PC-9 (cell line): ENCODE measurements around the gene KRTAP10-10. TPM values are rescaled to one million over a fixed set of nuclear protein-coding genes. Genes with fewer than 3 reads are reported as not detected.

ENCODE experiments used
- BruUV-seq: library from RNA; stranded (reverse); fragments of 400-500 nt; replicated peaks from 2 replicates; lab custom pipeline; 2021; lab: Mats Ljungman, UMichigan
- CTCF ChIA-PET: fragments of 300-600 bp; sonication (Branson Sonifier 250); formaldehyde crosslinking; loops from one replicate; lab custom pipeline; 2022; ENCODE audit warnings: antibody characterized with exemption; lab: Charles Lee
- POLR2A ChIA-PET: fragments of 300-600 bp; sonication (Branson Sonifier 250); formaldehyde crosslinking; loops from one replicate; lab custom pipeline; 2022; ENCODE audit warnings: antibody characterized with exemption; ENCODE audit not compliant: unreplicated experiment; lab: Charles Lee
- DNase-seq, 2 experiments: peaks; one replicate each; pipeline versions ENCODE4 v3.0.0 to v3.0.0-alpha.2; 2015 to 2022; ENCODE audit warnings: mixed read lengths in 1 of 2
- H2AFZ ChIP-seq: fragments of 200-600 bp; sonication (generic); 2 replicates; pipeline ENCODE4 v1.8.1; 2017; ENCODE audit warnings: antibody characterized with exemption
- H3F3A ChIP-seq: fragments of 200-600 bp; sonication (generic); 2 replicates; pipeline ENCODE4 v1.8.1; 2017; ENCODE audit warnings: antibody characterized with exemption, mild to moderate bottlenecking, low read depth; ENCODE audit not compliant: insufficient read depth
- H3K27ac ChIP-seq: fragments of 200-600 bp; sonication (generic); 2 replicates; pipeline ENCODE4 v1.6.1; 2016; ENCODE audit warnings: mixed run types
- H3K27me3 ChIP-seq: fragments of 200-600 bp; sonication (generic); 2 replicates; pipeline ENCODE4 v1.6.1; 2016; ENCODE audit warnings: low read depth, mixed run types; ENCODE audit not compliant: insufficient read depth
- H3K36me3 ChIP-seq: fragments of 200-600 bp; sonication (generic); 2 replicates; pipeline ENCODE4 v1.6.1; 2016; ENCODE audit warnings: low read depth, mixed run types
- H3K4me1 ChIP-seq: fragments of 200-600 bp; sonication (generic); replicated peaks from 2 replicates; pipeline ENCODE4 v1.6.1; 2016; ENCODE audit warnings: mixed run types; ENCODE audit not compliant: insufficient read depth
- H3K4me2 ChIP-seq: fragments of 200-600 bp; sonication (generic); 2 replicates; pipeline ENCODE4 v1.6.1; 2017; ENCODE audit warnings: mixed run types
- H3K4me3 ChIP-seq: fragments of 200-600 bp; sonication (generic); 2 replicates; pipeline ENCODE4 v1.6.1; 2016; ENCODE audit warnings: mixed run types
- H3K79me2 ChIP-seq: fragments of 200-600 bp; sonication (generic); 2 replicates; pipeline ENCODE4 v1.6.1; 2017; ENCODE audit warnings: low read depth, mixed run types
- H3K9me2 ChIP-seq: fragments of 200-600 bp; sonication (generic); 2 replicates; pipeline ENCODE4 v1.8.1; 2017; ENCODE audit warnings: mild to moderate bottlenecking; ENCODE audit not compliant: insufficient read depth
- H3K9me3 ChIP-seq: fragments of 200-600 bp; sonication (generic); 2 replicates; pipeline ENCODE4 v1.8.1; 2016; ENCODE audit warnings: low read depth; ENCODE audit not compliant: insufficient read depth
- H4K20me1 ChIP-seq: fragments of 200-600 bp; sonication (generic); 2 replicates; pipeline ENCODE4 v1.8.1; 2017; ENCODE audit not compliant: insufficient read depth
- CTCF ChIP-seq: fragments of 200-600 bp; sonication (generic); conservative IDR thresholded peaks from 2 replicates; pipeline ENCODE4 v1.6.1; 2017; ENCODE audit warnings: mixed run types, antibody characterized with exemption, mild to moderate bottlenecking, moderate library complexity
- EZH2 ChIP-seq: fragments of 200-600 bp; sonication (generic); IDR thresholded peaks from 2 replicates; pipeline ENCODE4 v1.8.0; 2017; ENCODE audit warnings: antibody characterized with exemption, low read depth
- intact Hi-C: fragments of 100-400 bp; cut with micrococcal nuclease; formaldehyde crosslinking; loops from one replicate; pipeline ENCODE4 v1.10.0; 2022; ENCODE audit not compliant: unreplicated experiment
- total RNA-seq: library from RNA; stranded (reverse); gene quantifications from 2 replicates; pipeline ENCODE4 v1.2.3, GENCODE V29; 2021

Gene KRTAP10-10
- total RNA-seq, 1 experiment from 2014 or later, result not detected

DNA sequence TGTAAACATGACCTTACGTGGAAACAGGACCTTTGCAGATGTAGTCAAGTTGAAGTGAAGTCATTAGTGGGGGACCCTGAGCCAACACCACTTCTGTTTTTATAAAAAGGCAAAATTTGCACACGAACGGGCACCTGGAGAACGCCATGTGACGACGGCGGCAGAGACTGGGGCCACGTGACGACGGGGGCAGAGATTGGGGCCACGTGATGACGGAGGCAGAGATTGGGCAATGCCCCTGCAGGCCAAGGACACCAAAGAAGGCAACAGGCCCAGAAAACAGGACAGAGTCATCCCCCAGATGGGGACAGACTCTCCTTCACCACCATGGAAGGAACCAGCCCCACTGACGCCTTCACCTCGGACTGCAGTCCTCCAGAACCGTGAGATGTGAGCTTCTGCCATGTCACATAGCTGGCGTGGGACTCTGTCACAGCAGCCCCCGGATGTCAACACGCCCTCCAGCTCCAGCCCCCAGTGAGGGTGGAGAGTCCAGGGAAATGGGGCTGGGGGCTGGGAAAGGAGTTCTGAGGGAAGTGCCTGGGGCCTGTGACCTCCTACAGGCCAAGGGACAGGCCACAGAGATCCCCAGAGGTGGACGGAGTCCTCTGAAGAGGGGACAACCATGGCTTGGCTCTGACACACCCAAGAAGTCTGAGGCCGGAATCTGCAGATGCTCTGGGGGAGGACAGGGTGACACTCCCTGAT, 13.3 kb downstream of the KRTAP10-10 start:
- H4K20me1 ChIP-seq, result no peaks in the 10 kb centered on the region
- ChIA-PET CTCF (no interaction called here), POLR2A (interaction anchor here (0.7 kb wide), 1 partner anchor 508 kb away, joined by 5 read pairs; no protein-coding TSS in a partner anchor)
- H3K4me2 ChIP-seq, result no peak overlapping the region
- TF ChIP-seq EZH2 (no peak), CTCF (no peak)
- H3K4me1 ChIP-seq, result no peaks in the 10 kb centered on the region
- H3K4me3 ChIP-seq, result no peak overlapping the region
- H3F3A ChIP-seq, result no peaks in the 10 kb centered on the region
- intact Hi-C loops, result no loop called here
- no peaks in the 10 kb centered on the region for H3K79me2 ChIP-seq
- DNase-seq, result no peak
- H2AFZ ChIP-seq, result no peak overlapping the region
- H3K9me3 ChIP-seq, result no peaks in the 10 kb centered on the region
- no peak overlapping the region for H3K27ac ChIP-seq
- no peaks in the 10 kb centered on the region for H3K9me2 ChIP-seq
- H3K36me3 ChIP-seq, result no peaks in the 10 kb centered on the region
- no TSS peak for BruUV-seq
- H3K27me3 ChIP-seq, result peaks cover 77% of the 10 kb centered on the region

DNA sequence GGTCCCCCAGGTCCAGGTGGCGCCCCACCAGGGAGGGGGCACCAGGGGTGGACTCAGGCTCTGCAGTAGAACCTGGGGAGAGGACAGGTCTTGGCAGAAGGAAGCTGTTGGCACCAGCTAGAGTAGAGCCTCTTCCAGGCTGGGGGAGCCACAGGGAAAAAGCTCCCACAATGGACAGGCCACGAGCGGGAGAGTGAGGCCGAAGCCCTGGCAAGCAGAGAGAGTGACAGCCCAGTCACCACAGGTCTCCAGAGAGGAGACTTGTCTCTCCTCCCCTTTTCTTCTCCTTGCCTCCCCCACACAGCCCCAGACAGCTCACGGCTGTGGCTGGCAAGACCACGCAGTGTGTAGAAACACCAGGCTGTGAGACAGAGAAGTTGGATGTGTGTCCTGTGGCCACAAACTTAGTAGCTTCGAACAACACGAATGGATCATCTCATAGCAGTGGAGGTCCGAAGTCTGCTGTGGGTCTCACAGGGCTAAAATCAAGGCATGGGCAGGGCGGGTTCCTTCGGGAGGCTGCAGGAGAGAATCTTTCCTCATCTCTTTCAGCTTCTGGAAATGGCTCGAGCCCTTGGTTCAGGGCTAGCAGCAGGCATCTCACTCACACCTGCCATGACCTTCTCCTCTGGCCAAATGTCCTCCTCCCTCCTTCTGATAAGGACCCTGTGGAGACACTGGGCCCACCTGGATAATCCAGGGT, 14.0 kb downstream of the KRTAP10-10 start:
- POLR2A ChIA-PET, result interaction anchor here (0.7 kb wide), 1 partner anchor 507 kb away, joined by 5 read pairs; no protein-coding TSS in a partner anchor
- Histone ChIP-seq H3F3A (no peaks in the 10 kb centered on the region), H3K9me3 (no peaks in the 10 kb centered on the region), H3K27me3 (peaks cover 80% of the 10 kb centered on the region), H3K36me3 (no peaks in the 10 kb centered on the region), H3K27ac (no peak overlapping the region), H3K4me3 (no peak overlapping the region), H3K4me2 (no peak overlapping the region), H2AFZ (no peak overlapping the region), H3K9me2 (no peaks in the 10 kb centered on the region), H4K20me1 (no peaks in the 10 kb centered on the region), H3K79me2 (no peaks in the 10 kb centered on the region), H3K4me1 (no peaks in the 10 kb centered on the region)
- BruUV-seq, result no TSS peak
- DNase-seq, result no peak
- intact Hi-C loops, result no loop called here
- TF ChIP-seq EZH2 (no peak), CTCF (no peak)
- CTCF ChIA-PET, result no interaction called here

- ChIA-PET POLR2A (no interaction called here), CTCF (no interaction called here)
- no peaks in the 10 kb centered on the region for H3F3A ChIP-seq
- no peaks in the 10 kb centered on the region for H3K4me1 ChIP-seq
- no peaks in the 10 kb centered on the region for H4K20me1 ChIP-seq
- TF ChIP-seq EZH2, result no peak
- no peak for TF ChIP-seq CTCF
- H3K27ac ChIP-seq, result no peak overlapping the region
- H3K9me3 ChIP-seq, result no peaks in the 10 kb centered on the region
- intact Hi-C loops, result no loop called here
- DNase-seq, result no peak
- no peak overlapping the region for H3K4me2 ChIP-seq
- no peaks in the 10 kb centered on the region for H3K79me2 ChIP-seq
- no TSS peak for BruUV-seq
- peaks cover 83% of the 10 kb centered on the region for H3K27me3 ChIP-seq
- no peak overlapping the region for H2AFZ ChIP-seq
- H3K9me2 ChIP-seq, result no peaks in the 10 kb centered on the region
- no peaks in the 10 kb centered on the region for H3K36me3 ChIP-seq
- H3K4me3 ChIP-seq, result no peak overlapping the region
Measured at GRCh38 chr21:44653123-44653522, 16.0 kb downstream of the KRTAP10-10 start.
